Kidney epithelial cell (primary cell): ENCODE measurements around the gene ELL. TPM values are rescaled to one million over a fixed set of nuclear protein-coding genes. Genes with fewer than 3 reads are reported as not detected.
A peak's percentile ranks its signal among the peaks of the same experiment; 100 is the strongest.

Experiments
- DNase-seq: peaks from one replicate; pipeline ENCODE4 v3.0.0-alpha.2; 2010; ENCODE audit warnings: low read depth
- H3K27me3 ChIP-seq: 2 replicates; pipeline ENCODE4 v1.6.0; 2011; ENCODE audit warnings: low read length; ENCODE audit not compliant: control insufficient read depth, insufficient read depth
- H3K36me3 ChIP-seq: 2 replicates; pipeline ENCODE4 v1.5.1; 2011; ENCODE audit warnings: low read length; ENCODE audit not compliant: control insufficient read depth, insufficient read depth
- H3K4me3 ChIP-seq: 2 replicates; pipeline ENCODE4 v1.5.1; 2011; ENCODE audit warnings: low read depth, mild to moderate bottlenecking, control low read depth, low read length
- CTCF ChIP-seq: IDR thresholded peaks from 2 replicates; pipeline ENCODE4 v1.5.1; 2011; ENCODE audit warnings: mild to moderate bottlenecking, moderate library complexity, low read length, control low read depth, inconsistent platforms; ENCODE audit not compliant: insufficient read depth, poor library complexity, severe bottlenecking
- total RNA-seq: library from RNA; depleted of rRNA; stranded (reverse); fragments of >200 nt; gene quantifications from 2 replicates; pipeline ENCODE4 v1.2.3, GENCODE V29; 2015

The ELL gene
- total RNA-seq, 1 donor from 2014 or later: 13.1 TPM

- Histone ChIP-seq H3K4me3 (no peak overlapping the region), H3K36me3 (no peaks in the 10 kb centered on the region), H3K27me3 (no peaks in the 10 kb centered on the region)
- peak; percentile 47 for DNase-seq
- TF ChIP-seq CTCF: peak; percentile 93
Measured at GRCh38 chr19:18469069-18469846, 52.6 kb downstream of the ELL start.

GRCh38 chr19:18468517-18468916, 53.4 kb downstream of the ELL start:
- TF ChIP-seq CTCF: no peak
- no peaks in the 10 kb centered on the region for H3K36me3 ChIP-seq
- no peaks in the 10 kb centered on the region for H3K27me3 ChIP-seq
- H3K4me3 ChIP-seq: no peak overlapping the region
- DNase-seq: no peak

GRCh38 chr19:18467978-18468377, 53.9 kb downstream of the ELL start:
- no peak for DNase-seq
- no peaks in the 10 kb centered on the region for H3K27me3 ChIP-seq
- H3K36me3 ChIP-seq: no peaks in the 10 kb centered on the region
- no peak overlapping the region for H3K4me3 ChIP-seq
- no peak for TF ChIP-seq CTCF

- TF ChIP-seq CTCF: no peak
- H3K4me3 ChIP-seq: no peak overlapping the region
- no peaks in the 10 kb centered on the region for H3K27me3 ChIP-seq
- no peaks in the 10 kb centered on the region for H3K36me3 ChIP-seq
- no peak for DNase-seq
Measured at GRCh38 chr19:18466354-18466753, 55.5 kb downstream of the ELL start.

- H3K4me3 ChIP-seq: no peak overlapping the region
- no peak for TF ChIP-seq CTCF
- no peaks in the 10 kb centered on the region for H3K36me3 ChIP-seq
- no peak for DNase-seq
- H3K27me3 ChIP-seq: no peaks in the 10 kb centered on the region
Measured at GRCh38 chr19:18465964-18466339, 55.9 kb downstream of the ELL start.
